Stimulated activated CD4-positive, alpha-beta T cell treated with anti-CD3 and anti-CD28 coated beads, Interleukin-12 subunit alpha, Interleukin-12 subunit beta, amount 100 ng/mL, for 4 hours (primary cell): Measurements from ENCODE around the gene NAA16.
"Not testable (repeated sequence)": the region's sequence is repeated elsewhere in the genome, so short reads cannot be mapped to it uniquely, and the experiment has no call there.

Experiments used
- DNase-seq: peaks from one replicate; pipeline ENCODE4 v3.0.0-alpha.2; 2020

The NAA16 gene

GRCh38 chr13:41411522-41411921 is 100.5 kb downstream of the NAA16 start:
- peak; percentile 8 for DNase-seq

- no peak for DNase-seq
These were observed 102.8 kb downstream of the NAA16 start for GRCh38 chr13:41413872-41414271.

GRCh38 chr13:41416276-41416675 is 105.2 kb downstream of the NAA16 start:
- DNase-seq, result no peak

GRCh38 chr13:41418027-41418426 is 107.0 kb downstream of the NAA16 start:
- no peak for DNase-seq

- no peak for DNase-seq
These were observed 107.7 kb downstream of the NAA16 start for GRCh38 chr13:41418731-41419130.

GRCh38 chr13:41419206-41419605 is 108.1 kb downstream of the NAA16 start:
- DNase-seq, result no peak

- no peak for DNase-seq
These were observed 109.1 kb downstream of the NAA16 start for GRCh38 chr13:41420146-41420545.

GRCh38 chr13:41421330-41421729 is 110.3 kb downstream of the NAA16 start:
- DNase-seq, result not testable (repeated sequence)

GRCh38 chr13:41421983-41422382 is 110.9 kb downstream of the NAA16 start:
- not testable (repeated sequence) for DNase-seq

- not testable (repeated sequence) for DNase-seq
These were observed 112.2 kb downstream of the NAA16 start for GRCh38 chr13:41423259-41423658.

- not testable (repeated sequence) for DNase-seq
These were observed 113.6 kb downstream of the NAA16 start for GRCh38 chr13:41424675-41425074.

GRCh38 chr13:41426047-41426446 is 115.0 kb downstream of the NAA16 start:
- DNase-seq, result no peak
